DND-41 (cell line): ENCODE data around the gene SLC25A3.

Experiments
- EZH2 ChIP-seq: IDR thresholded peaks from 3 replicates; pipeline ENCODE4 v1.6.1; 2012; ENCODE audit warnings: borderline replicate concordance, low read depth, mild to moderate bottlenecking, moderate library complexity, low read length, inconsistent platforms; ENCODE audit not compliant: severe bottlenecking
- TF ChIP-seq, protein P1 (sequence below): IDR thresholded peaks from 2 replicates; pipeline ENCODE4 v1.5.1; 2012; ENCODE audit warnings: borderline replicate concordance, low read length, moderate library complexity, mild to moderate bottlenecking; ENCODE audit not compliant: poor library complexity, severe bottlenecking; ENCODE audit errors: extremely low read depth

DNA sequence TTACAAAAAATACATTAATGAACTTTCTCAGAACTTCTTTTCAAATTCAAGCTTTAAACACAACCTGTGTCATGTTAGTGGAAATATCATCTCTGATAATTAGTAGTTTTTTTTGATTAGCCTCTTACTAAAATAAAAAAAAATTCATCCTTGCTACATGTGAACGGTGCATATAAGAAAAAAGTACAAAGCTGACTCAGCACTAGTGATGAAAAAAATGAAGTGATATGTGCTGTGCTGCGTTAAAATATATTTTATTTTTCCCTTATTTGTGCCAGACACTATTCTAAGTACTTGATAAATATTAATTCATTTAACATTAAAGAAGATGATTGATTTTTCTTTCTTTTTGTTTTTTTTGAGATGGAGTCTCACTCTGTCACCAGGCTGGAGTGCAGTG lies 43.6 kb downstream of the SLC25A3 start:
- TF ChIP-seq, protein P1, sequence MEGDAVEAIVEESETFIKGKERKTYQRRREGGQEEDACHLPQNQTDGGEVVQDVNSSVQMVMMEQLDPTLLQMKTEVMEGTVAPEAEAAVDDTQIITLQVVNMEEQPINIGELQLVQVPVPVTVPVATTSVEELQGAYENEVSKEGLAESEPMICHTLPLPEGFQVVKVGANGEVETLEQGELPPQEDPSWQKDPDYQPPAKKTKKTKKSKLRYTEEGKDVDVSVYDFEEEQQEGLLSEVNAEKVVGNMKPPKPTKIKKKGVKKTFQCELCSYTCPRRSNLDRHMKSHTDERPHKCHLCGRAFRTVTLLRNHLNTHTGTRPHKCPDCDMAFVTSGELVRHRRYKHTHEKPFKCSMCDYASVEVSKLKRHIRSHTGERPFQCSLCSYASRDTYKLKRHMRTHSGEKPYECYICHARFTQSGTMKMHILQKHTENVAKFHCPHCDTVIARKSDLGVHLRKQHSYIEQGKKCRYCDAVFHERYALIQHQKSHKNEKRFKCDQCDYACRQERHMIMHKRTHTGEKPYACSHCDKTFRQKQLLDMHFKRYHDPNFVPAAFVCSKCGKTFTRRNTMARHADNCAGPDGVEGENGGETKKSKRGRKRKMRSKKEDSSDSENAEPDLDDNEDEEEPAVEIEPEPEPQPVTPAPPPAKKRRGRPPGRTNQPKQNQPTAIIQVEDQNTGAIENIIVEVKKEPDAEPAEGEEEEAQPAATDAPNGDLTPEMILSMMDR, result no peak
- no peak for TF ChIP-seq EZH2
